ENCODE results near the gene DUSP15.

DUSP15 gene

DNA sequence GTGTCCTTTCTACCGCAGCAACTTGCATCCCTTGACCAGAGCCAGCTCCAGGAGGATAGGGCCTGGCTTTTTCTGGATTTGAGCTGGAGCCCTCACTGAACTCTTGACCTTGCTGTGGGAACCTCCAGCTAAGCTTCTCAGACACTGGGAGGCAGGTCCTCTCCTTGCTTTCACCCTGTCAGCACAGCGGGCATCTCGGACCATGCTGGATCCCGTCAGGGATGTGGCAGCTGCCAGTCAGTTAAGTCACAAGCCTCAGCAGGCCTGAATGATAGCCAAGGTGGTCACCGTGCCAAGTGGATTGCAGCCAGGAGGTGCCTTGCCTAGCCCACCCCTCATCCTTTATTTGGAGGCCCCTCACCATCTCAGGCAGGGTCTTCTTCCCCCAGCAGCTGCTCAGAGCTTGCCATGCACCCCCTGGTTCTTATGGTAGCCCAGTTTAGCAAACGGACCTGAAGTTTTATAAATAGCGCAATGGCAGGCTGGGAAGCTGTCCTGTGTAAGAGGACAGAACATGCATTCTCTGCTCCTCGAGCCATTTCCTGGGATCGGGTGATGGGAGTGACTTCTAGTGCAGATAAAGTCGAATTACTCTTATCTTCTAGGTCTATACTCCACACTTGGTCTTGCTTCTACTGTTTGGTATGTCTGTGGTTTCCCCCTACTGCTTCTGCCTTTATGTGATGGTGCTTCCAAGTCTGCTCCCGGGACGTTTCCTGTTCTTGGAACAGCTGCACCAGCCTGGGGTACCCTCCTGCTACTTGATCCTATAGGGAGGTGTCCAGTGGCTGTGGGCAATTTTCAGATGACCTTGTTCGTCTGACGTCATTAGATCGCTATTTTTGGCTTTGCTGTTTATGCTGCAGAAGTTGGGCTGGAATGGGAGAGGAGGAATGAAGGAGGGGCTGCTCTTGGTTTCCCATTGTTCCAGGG, 58.3 kb downstream of the DUSP15 start:
- TF ChIP-seq, protein P1, sequence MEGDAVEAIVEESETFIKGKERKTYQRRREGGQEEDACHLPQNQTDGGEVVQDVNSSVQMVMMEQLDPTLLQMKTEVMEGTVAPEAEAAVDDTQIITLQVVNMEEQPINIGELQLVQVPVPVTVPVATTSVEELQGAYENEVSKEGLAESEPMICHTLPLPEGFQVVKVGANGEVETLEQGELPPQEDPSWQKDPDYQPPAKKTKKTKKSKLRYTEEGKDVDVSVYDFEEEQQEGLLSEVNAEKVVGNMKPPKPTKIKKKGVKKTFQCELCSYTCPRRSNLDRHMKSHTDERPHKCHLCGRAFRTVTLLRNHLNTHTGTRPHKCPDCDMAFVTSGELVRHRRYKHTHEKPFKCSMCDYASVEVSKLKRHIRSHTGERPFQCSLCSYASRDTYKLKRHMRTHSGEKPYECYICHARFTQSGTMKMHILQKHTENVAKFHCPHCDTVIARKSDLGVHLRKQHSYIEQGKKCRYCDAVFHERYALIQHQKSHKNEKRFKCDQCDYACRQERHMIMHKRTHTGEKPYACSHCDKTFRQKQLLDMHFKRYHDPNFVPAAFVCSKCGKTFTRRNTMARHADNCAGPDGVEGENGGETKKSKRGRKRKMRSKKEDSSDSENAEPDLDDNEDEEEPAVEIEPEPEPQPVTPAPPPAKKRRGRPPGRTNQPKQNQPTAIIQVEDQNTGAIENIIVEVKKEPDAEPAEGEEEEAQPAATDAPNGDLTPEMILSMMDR (IDR thresholded peaks at IDR 0.05; ENCODE audit: insufficient read depth, missing control alignments): no peak
- no peak for DNase-seq (ENCODE audit: insufficient read length, low spot score)
- FAIRE-seq: no peak

DNA sequence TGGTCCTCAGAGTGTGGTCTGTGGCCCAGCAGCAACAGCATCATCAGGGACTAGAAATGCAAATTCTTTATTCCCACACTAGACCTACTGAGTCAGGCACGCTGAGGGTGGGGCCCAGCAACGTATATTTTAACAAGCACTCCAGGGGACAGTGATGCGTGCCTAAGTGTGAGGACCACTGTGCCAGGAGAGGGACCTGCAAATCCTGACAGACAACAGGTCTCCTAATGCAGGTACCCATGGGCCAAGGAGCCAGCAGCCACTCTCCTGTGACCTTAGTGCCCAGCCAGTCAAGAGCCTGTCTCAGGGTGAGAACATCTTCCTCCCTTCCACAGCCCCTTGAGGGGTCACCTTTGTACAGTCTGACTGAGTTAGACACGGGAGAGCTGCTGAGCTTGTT, 59.1 kb downstream of the DUSP15 start:
- TF ChIP-seq, protein P1 (IDR thresholded peaks at IDR 0.05; ENCODE audit: insufficient read depth, missing control alignments): no peak
- FAIRE-seq: no peak
- no peak for DNase-seq (ENCODE audit: insufficient read length, low spot score)
